GM10266 (cell line): ENCODE measurements around the gene TRIM63.
"Not testable (repeated sequence)": the region's sequence is repeated elsewhere in the genome, so short reads cannot be mapped to it uniquely, and the experiment has no call there.

Source experiments
- DNase-seq: peaks from one replicate; pipeline ENCODE4 v3.0.0; 2012; ENCODE audit errors: extremely low spot score
- TF ChIP-seq, protein P1 (sequence below): IDR thresholded peaks from 2 replicates; pipeline ENCODE4 v1.5.1; 2012; ENCODE audit warnings: mild to moderate bottlenecking, low read depth; ENCODE audit not compliant: control insufficient read depth, insufficient read depth; ENCODE audit errors: missing control alignments

Gene TRIM63

GRCh38 chr1:26094677-26095383 is 27.4 kb upstream of the TRIM63 start:
- TF ChIP-seq, protein P1, sequence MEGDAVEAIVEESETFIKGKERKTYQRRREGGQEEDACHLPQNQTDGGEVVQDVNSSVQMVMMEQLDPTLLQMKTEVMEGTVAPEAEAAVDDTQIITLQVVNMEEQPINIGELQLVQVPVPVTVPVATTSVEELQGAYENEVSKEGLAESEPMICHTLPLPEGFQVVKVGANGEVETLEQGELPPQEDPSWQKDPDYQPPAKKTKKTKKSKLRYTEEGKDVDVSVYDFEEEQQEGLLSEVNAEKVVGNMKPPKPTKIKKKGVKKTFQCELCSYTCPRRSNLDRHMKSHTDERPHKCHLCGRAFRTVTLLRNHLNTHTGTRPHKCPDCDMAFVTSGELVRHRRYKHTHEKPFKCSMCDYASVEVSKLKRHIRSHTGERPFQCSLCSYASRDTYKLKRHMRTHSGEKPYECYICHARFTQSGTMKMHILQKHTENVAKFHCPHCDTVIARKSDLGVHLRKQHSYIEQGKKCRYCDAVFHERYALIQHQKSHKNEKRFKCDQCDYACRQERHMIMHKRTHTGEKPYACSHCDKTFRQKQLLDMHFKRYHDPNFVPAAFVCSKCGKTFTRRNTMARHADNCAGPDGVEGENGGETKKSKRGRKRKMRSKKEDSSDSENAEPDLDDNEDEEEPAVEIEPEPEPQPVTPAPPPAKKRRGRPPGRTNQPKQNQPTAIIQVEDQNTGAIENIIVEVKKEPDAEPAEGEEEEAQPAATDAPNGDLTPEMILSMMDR = no peak
- no peak for DNase-seq

DNA sequence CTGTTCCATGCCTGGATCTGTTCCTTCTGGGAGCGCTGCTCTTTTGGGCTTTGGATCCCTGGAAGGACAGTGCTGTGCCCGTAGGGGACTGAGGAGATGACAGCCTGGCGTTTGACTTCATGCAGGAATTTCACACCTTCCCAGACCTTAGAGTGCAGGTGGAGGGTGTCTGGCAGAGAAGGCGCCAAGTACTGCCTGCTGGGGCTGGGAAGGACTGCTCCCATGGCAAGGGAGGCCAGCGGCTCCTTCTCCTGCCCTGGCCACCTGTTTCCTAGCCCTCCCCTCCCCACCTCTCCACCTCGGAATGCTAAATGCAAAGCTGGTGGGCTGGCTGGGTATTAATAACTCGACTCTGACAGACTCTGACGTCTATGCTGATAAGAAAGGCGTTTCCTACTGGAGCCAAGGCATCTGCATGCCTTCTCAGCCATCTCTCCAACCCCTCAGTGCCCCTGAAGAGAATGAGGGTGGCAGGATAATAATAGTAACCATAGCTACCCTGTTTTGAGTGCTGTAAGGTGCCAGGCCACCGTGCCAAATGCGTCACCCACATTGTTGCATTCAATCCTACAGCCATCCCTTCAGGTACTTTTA is 26.7 kb upstream of the TRIM63 start:
- no peak for DNase-seq
- TF ChIP-seq, protein P1 = no peak

DNA sequence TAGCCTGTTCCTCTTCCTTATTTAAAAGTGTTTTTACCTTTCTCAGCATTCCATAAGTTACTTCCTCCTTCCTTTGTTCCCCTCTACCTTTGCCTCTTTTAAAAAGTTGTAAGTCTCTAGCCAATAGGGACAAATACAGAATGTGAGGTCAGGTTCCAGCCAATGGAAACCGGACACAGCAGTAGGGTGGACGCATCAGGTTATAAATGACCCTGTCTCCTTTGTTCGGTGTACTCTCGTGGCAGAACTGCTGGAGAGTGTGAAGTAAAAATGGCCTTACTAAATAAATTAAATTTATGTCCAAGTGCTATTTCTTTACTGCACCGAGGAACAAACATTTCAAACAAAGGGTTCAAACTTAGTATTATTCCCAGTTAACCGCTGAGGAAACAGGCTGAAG is 26.1 kb upstream of the TRIM63 start:
- DNase-seq = not testable (repeated sequence)

- no peak for DNase-seq
- TF ChIP-seq, protein P1 = no peak
These were observed 25.0 kb upstream of the TRIM63 start for GRCh38 chr1:26092422-26092821.

GRCh38 chr1:26090893-26091292 is 23.5 kb upstream of the TRIM63 start:
- TF ChIP-seq, protein P1 = no peak
- DNase-seq = no peak

DNA sequence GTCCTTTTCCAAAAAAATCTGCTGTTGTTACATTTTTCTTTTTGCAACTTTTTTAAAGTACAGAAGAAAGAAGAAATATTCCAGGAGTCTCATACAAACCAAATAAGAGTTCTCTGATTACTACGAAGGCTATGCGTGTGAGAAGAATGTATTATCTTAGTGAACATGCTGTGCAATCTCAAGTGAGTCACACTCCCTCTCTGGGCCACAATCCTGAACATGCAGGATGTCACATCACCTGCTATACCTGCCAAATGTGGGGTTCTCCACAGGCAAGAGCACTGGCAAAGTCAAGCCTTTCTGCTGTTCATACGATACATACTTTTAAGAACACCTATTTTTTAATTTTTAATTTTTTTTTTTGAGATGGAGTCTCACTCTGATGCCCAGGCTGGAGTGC is 21.7 kb upstream of the TRIM63 start:
- TF ChIP-seq, protein P1 = no peak
- DNase-seq = no peak

- TF ChIP-seq, protein P1 = no peak
- DNase-seq = no peak
These were observed 17.4 kb upstream of the TRIM63 start for GRCh38 chr1:26084844-26085243.
